HepG2 (cell line): Measurements from ENCODE around the gene PFKM. TPM values are rescaled to one million over a fixed set of nuclear protein-coding genes. Genes with fewer than 3 reads are reported as not detected.

Experiments used
- BCLAF1 ChIP-seq: fragments of 450-650 bp; IDR thresholded peaks from 2 replicates; pipeline ENCODE4 v1.6.1; 2017; ENCODE audit warnings: mild to moderate bottlenecking
- DZIP1 ChIP-seq: sonication (generic); formaldehyde crosslinking; IDR thresholded peaks from 2 replicates; pipeline ENCODE4 v1.5.0; 2020; ENCODE audit warnings: mild to moderate bottlenecking, missing genetic modification reagents
- LCORL ChIP-seq, 2 experiments: fragments of 450-650 bp in 1 of 2; sonication (generic) in 1 of 2; formaldehyde crosslinking in 1 of 2; IDR thresholded peaks; 2 replicates each; pipeline versions ENCODE4 v1.5.0 to v1.6.1; 2017 to 2020; ENCODE audit warnings: antibody characterized with exemption in 1 of 2, missing genetic modification reagents in 1 of 2
- SOX13 ChIP-seq, 3 experiments: fragments of 450-650 bp in 1 of 3; sonication (generic) in 1 of 3; formaldehyde crosslinking in 1 of 3; IDR thresholded peaks in 2 of 3; conservative IDR thresholded peaks in 1 of 3; 2 replicates each; pipeline versions ENCODE4 v1.5.0 to v1.6.1; 2016 to 2020; ENCODE audit warnings: antibody characterized with exemption in 1 of 3, mild to moderate bottlenecking in 1 of 3, missing compliant biosample characterization in 1 of 3, missing genetic modification reagents in 1 of 3, moderate library complexity in 1 of 3
- ZNF737 ChIP-seq: sonication (generic); formaldehyde crosslinking; IDR thresholded peaks from 2 replicates; pipeline ENCODE4 v1.5.0; 2020; ENCODE audit warnings: missing genetic modification reagents, mild to moderate bottlenecking, borderline replicate concordance
- ZSCAN5A ChIP-seq: sonication (generic); formaldehyde crosslinking; IDR thresholded peaks from 2 replicates; pipeline ENCODE4 v1.8.0; 2022; ENCODE audit warnings: mild to moderate bottlenecking, missing genetic modification reagents, borderline replicate concordance
- polyA plus RNA-seq, 8 experiments: library from polyadenylated mRNA; depleted of rRNA in 3 of 8; stranded (reverse) in 7 of 8; unstranded in 1 of 8; fragments of >200 nt; fragmentation: Illumina TruSeq in 4 of 8; extraction: Trizol in 4 of 8; gene quantifications; 2 replicates each; pipeline versions ENCODE4 v1.2.1 to v1.2.3, GENCODE V29; 2011 to 2016; ENCODE audit warnings: low read depth in 4 of 8, missing spikeins in 1 of 8, mixed read lengths in 1 of 8; ENCODE audit not compliant: insufficient read depth in 1 of 8
- total RNA-seq, 5 experiments: library from RNA; depleted of rRNA; stranded (reverse); fragments of >200 nt; fragmentation: Illumina TruSeq; extraction: Trizol; gene quantifications; 2 replicates each; pipeline ENCODE4 v1.2.3, GENCODE V29; 2016; ENCODE audit warnings: low read depth in 1 of 5

Gene PFKM
- total and polyA plus RNA-seq, 2 of the 13 experiments (the other 11 are each of a cell fraction or from before 2014, with no cell fraction given): 1.9 to 2.4 TPM

GRCh38 chr12:48185181-48185919, 66.2 kb downstream of the PFKM start (continued):
- TF ChIP-seq ZSCAN5A (CRISPR knock-in tag): no peak
- no peak for TF ChIP-seq BCLAF1
- no peak for TF ChIP-seq DZIP1
- TF ChIP-seq SOX13 (IDR thresholded peaks at IDR 0.05): no peak
- no peak for TF ChIP-seq SOX13 (CRISPR knock-in tag; conservative IDR thresholded peaks at IDR 0.05 in 1 of 2, IDR thresholded peaks at IDR 0.05 in 1 of 2)
- TF ChIP-seq LCORL (IDR thresholded peaks at IDR 0.05): no peak
- no peak for TF ChIP-seq LCORL (CRISPR knock-in tag; IDR thresholded peaks at IDR 0.05)
- TF ChIP-seq ZNF737 (CRISPR knock-in tag): no peak
